IPS-20b (cell line): ENCODE results near the gene CHKA.

Source experiments
- H3K27ac ChIP-seq: one replicate; pipeline ENCODE4 v1.5.1; 2013; ENCODE audit warnings: low read length
- H3K27me3 ChIP-seq: 2 replicates; pipeline ENCODE4 v1.6.1; 2013; ENCODE audit warnings: mild to moderate bottlenecking, low read length, inconsistent platforms; ENCODE audit not compliant: insufficient read depth
- H3K36me3 ChIP-seq: 2 replicates; pipeline ENCODE4 v1.6.1; 2013; ENCODE audit warnings: low read depth, mild to moderate bottlenecking, inconsistent platforms, low read length, moderate library complexity; ENCODE audit not compliant: insufficient read depth
- H3K4me1 ChIP-seq: 2 replicates; pipeline ENCODE4 v1.6.1; 2013; ENCODE audit warnings: mild to moderate bottlenecking, control low read depth, inconsistent platforms, low read length, moderate library complexity; ENCODE audit not compliant: insufficient read depth
- H3K4me3 ChIP-seq: 2 replicates; pipeline ENCODE4 v1.5.1; 2013; ENCODE audit warnings: mild to moderate bottlenecking, low read length, inconsistent platforms
- H3K9ac ChIP-seq: 2 replicates; pipeline ENCODE4 v1.6.1; 2013; ENCODE audit warnings: low read depth, mild to moderate bottlenecking, inconsistent platforms, low read length, moderate library complexity
- H3K9me3 ChIP-seq: 2 replicates; pipeline ENCODE4 v1.6.1; 2013; ENCODE audit warnings: mild to moderate bottlenecking, low read depth, low read length, inconsistent platforms; ENCODE audit not compliant: insufficient read depth

The CHKA gene

GRCh38 chr11:68018730-68019190, 102.4 kb downstream of the CHKA start:
- Histone ChIP-seq H3K36me3 (no peaks in the 10 kb centered on the region), H3K4me3 (no peak overlapping the region), H3K9ac (no peak overlapping the region), H3K4me1 (no peaks in the 10 kb centered on the region), H3K27me3 (no peaks in the 10 kb centered on the region), H3K9me3 (no peaks in the 10 kb centered on the region), H3K27ac (no peak overlapping the region)

- H3K4me1 ChIP-seq = no peaks in the 10 kb centered on the region
- H3K9ac ChIP-seq = no peak overlapping the region
- no peaks in the 10 kb centered on the region for H3K9me3 ChIP-seq
- no peak overlapping the region for H3K4me3 ChIP-seq
- no peak overlapping the region for H3K27ac ChIP-seq
- no peaks in the 10 kb centered on the region for H3K36me3 ChIP-seq
- H3K27me3 ChIP-seq = no peaks in the 10 kb centered on the region
These were observed 103.0 kb downstream of the CHKA start for GRCh38 chr11:68017980-68018729.

- H3K36me3 ChIP-seq = no peaks in the 10 kb centered on the region
- H3K4me1 ChIP-seq = no peaks in the 10 kb centered on the region
- no peaks in the 10 kb centered on the region for H3K27me3 ChIP-seq
- no peak overlapping the region for H3K9ac ChIP-seq
- H3K27ac ChIP-seq = no peak overlapping the region
- no peaks in the 10 kb centered on the region for H3K9me3 ChIP-seq
- no peak overlapping the region for H3K4me3 ChIP-seq
These were observed 104.0 kb downstream of the CHKA start for GRCh38 chr11:68016904-68017817.

- Histone ChIP-seq H3K9ac (no peak overlapping the region), H3K9me3 (no peaks in the 10 kb centered on the region), H3K27me3 (no peaks in the 10 kb centered on the region), H3K36me3 (no peaks in the 10 kb centered on the region), H3K27ac (no peak overlapping the region), H3K4me3 (no peak overlapping the region), H3K4me1 (no peaks in the 10 kb centered on the region)
These were observed 104.9 kb downstream of the CHKA start for GRCh38 chr11:68016161-68016903.

- H3K9ac ChIP-seq = no peak overlapping the region
These were observed 105.7 kb downstream of the CHKA start for GRCh38 chr11:68015467-68015866.

GRCh38 chr11:68014947-68015447, 106.2 kb downstream of the CHKA start:
- Histone ChIP-seq H3K27ac (no peak overlapping the region), H3K4me3 (no peak overlapping the region), H3K4me1 (peaks cover 5% of the 10 kb centered on the region; the same call in 1 of the 2 replicates), H3K27me3 (no peaks in the 10 kb centered on the region), H3K9ac (no peak overlapping the region), H3K9me3 (no peaks in the 10 kb centered on the region), H3K36me3 (no peaks in the 10 kb centered on the region)

More at GRCh38 chr11:68015467-68015866, 105.7 kb downstream of the CHKA start:
- H3K4me3 ChIP-seq = no peak overlapping the region
- no peaks in the 10 kb centered on the region for H3K9me3 ChIP-seq
- H3K27me3 ChIP-seq = no peaks in the 10 kb centered on the region
- H3K4me1 ChIP-seq = peaks cover 2% of the 10 kb centered on the region; the same call in 1 of the 2 replicates
- H3K27ac ChIP-seq = no peak overlapping the region
- no peaks in the 10 kb centered on the region for H3K36me3 ChIP-seq

GRCh38 chr11:68014157-68014946, 106.8 kb downstream of the CHKA start:
- Histone ChIP-seq H3K27ac (no peak overlapping the region), H3K27me3 (no peaks in the 10 kb centered on the region), H3K36me3 (no peaks in the 10 kb centered on the region), H3K9me3 (no peaks in the 10 kb centered on the region), H3K4me3 (no peak overlapping the region), H3K4me1 (peaks cover 5% of the 10 kb centered on the region; the same call in 1 of the 2 replicates), H3K9ac (no peak overlapping the region)

DNA sequence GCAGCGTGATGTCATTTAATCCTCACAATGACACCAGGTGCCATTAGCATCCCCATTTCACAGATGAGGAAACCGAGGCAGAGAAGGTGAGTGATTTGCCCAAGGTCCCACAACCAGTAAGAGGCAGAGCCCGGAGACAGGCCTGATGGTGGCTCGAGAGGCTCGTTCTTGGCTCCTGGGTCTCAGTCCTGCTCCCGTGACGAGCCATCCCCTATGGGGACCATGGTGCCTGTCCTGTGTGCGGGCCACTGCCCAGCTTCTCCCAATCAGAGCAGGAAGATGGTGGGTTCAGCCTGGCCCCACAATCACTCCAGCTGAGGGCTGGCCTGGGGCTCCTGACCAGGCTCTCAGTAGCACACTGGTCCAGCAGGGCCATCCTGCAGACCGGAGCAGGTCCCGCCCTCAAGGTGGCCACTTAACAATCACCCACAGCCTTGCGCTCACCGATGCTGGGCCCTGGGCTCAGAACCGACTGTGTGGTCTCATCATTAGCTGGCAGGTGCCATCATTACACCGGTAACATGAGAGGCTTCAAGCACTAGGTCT, 107.5 kb downstream of the CHKA start:
- Histone ChIP-seq H3K4me1 (peaks cover 5% of the 10 kb centered on the region; the same call in 1 of the 2 replicates), H3K4me3 (no peak overlapping the region), H3K9me3 (no peaks in the 10 kb centered on the region), H3K27ac (no peak overlapping the region), H3K27me3 (no peaks in the 10 kb centered on the region), H3K9ac (no peak overlapping the region), H3K36me3 (no peaks in the 10 kb centered on the region)

GRCh38 chr11:68012843-68013610, 108.2 kb downstream of the CHKA start:
- Histone ChIP-seq H3K27me3 (no peaks in the 10 kb centered on the region), H3K27ac (no peak overlapping the region), H3K4me3 (no peak overlapping the region), H3K9me3 (no peaks in the 10 kb centered on the region), H3K9ac (no peak overlapping the region), H3K36me3 (no peaks in the 10 kb centered on the region), H3K4me1 (peaks cover 5% of the 10 kb centered on the region; the same call in 1 of the 2 replicates)
